Measurements from ENCODE around the gene PBLD. TPM values are rescaled to one million over a fixed set of nuclear protein-coding genes. Genes with fewer than 3 reads are reported as not detected.

PBLD gene
- total RNA-seq, 1 experiment from 2014 or later = 11.7 TPM

- H3K79me2 ChIP-seq (ENCODE audit: low read depth) = no peaks in the 10 kb centered on the region
- POLR2A ChIA-PET (ENCODE audit: unreplicated experiment) = interaction anchor here (0.5 kb wide), 1 partner anchor 20 kb away, joined by 6 read pairs; no protein-coding TSS in a partner anchor
- H3F3A ChIP-seq (ENCODE audit: insufficient read depth, low read depth) = peaks cover 3% of the 10 kb centered on the region; the same call in 1 of the 2 replicates
- H3K27me3 ChIP-seq (ENCODE audit: insufficient read depth, low read depth) = no peaks in the 10 kb centered on the region
- no peak for DNase-seq
- peaks cover 14% of the 10 kb centered on the region; the same call in 1 of the 2 replicates for H3K36me3 ChIP-seq (ENCODE audit: low read depth)
- intact Hi-C loops (cut with micrococcal nuclease; ENCODE audit: unreplicated experiment) = no loop called here
- no peak overlapping the region for H2AFZ ChIP-seq
- no TSS peak for BruUV-seq (replicated peaks)
- no peak overlapping the region for H3K4me3 ChIP-seq
- H3K27ac ChIP-seq = no peak overlapping the region
- no peak overlapping the region for H3K4me2 ChIP-seq
- TF ChIP-seq CTCF (conservative IDR thresholded peaks at IDR 0.05) (no peak), EZH2 (IDR thresholded peaks at IDR 0.05; ENCODE audit: low read depth) (no peak)
- CTCF ChIA-PET = no interaction called here
- no peaks in the 10 kb centered on the region for H3K9me3 ChIP-seq (ENCODE audit: insufficient read depth, low read depth)
- no peaks in the 10 kb centered on the region for H4K20me1 ChIP-seq (ENCODE audit: insufficient read depth)
- H3K9me2 ChIP-seq (ENCODE audit: insufficient read depth) = no peaks in the 10 kb centered on the region
- no peaks in the 10 kb centered on the region for H3K4me1 ChIP-seq (replicated peaks; ENCODE audit: insufficient read depth)
Observed at GRCh38 chr10:68362590-68362989, 29.9 kb upstream of the PBLD start.

- ChIA-PET POLR2A (ENCODE audit: unreplicated experiment) (no interaction called here), CTCF (no interaction called here)
- peaks cover 18% of the 10 kb centered on the region; the same call in 1 of the 2 replicates for H3K36me3 ChIP-seq (ENCODE audit: low read depth)
- no peak for DNase-seq
- H3K9me3 ChIP-seq (ENCODE audit: insufficient read depth, low read depth) = no peaks in the 10 kb centered on the region
- no peak overlapping the region for H3K4me3 ChIP-seq
- no peak overlapping the region for H3K4me2 ChIP-seq
- no peaks in the 10 kb centered on the region for H3K27me3 ChIP-seq (ENCODE audit: insufficient read depth, low read depth)
- no peak overlapping the region for H2AFZ ChIP-seq
- H4K20me1 ChIP-seq (ENCODE audit: insufficient read depth) = no peaks in the 10 kb centered on the region
- H3F3A ChIP-seq (ENCODE audit: insufficient read depth, low read depth) = 0 out of 2 replicates have a peak, but pooled peaks cover 3% of the 10 kb centered on the region
- H3K79me2 ChIP-seq (ENCODE audit: low read depth) = no peaks in the 10 kb centered on the region
- H3K4me1 ChIP-seq (replicated peaks; ENCODE audit: insufficient read depth) = no peaks in the 10 kb centered on the region
- intact Hi-C loops (cut with micrococcal nuclease; ENCODE audit: unreplicated experiment) = no loop called here
- BruUV-seq (replicated peaks) = no TSS peak
- no peaks in the 10 kb centered on the region for H3K9me2 ChIP-seq (ENCODE audit: insufficient read depth)
- TF ChIP-seq EZH2 (IDR thresholded peaks at IDR 0.05; ENCODE audit: low read depth) (no peak), CTCF (conservative IDR thresholded peaks at IDR 0.05) (no peak)
- H3K27ac ChIP-seq = no peak overlapping the region
Observed at GRCh38 chr10:68359189-68359588, 26.5 kb upstream of the PBLD start.

- DNase-seq = no peak
- Histone ChIP-seq H3K36me3 (ENCODE audit: low read depth) (peaks cover 13% of the 10 kb centered on the region), H3K27me3 (ENCODE audit: insufficient read depth, low read depth) (no peaks in the 10 kb centered on the region), H3K4me1 (replicated peaks; ENCODE audit: insufficient read depth) (no peaks in the 10 kb centered on the region), H3K4me3 (no peak overlapping the region), H3K27ac (no peak overlapping the region), H3K9me3 (ENCODE audit: insufficient read depth, low read depth) (no peaks in the 10 kb centered on the region), H4K20me1 (ENCODE audit: insufficient read depth) (no peaks in the 10 kb centered on the region), H3K9me2 (ENCODE audit: insufficient read depth) (no peaks in the 10 kb centered on the region), H3F3A (ENCODE audit: insufficient read depth, low read depth) (peaks cover 8% of the 10 kb centered on the region; the same call in 1 of the 2 replicates), H3K4me2 (no peak overlapping the region), H2AFZ (no peak overlapping the region), H3K79me2 (ENCODE audit: low read depth) (no peaks in the 10 kb centered on the region)
- BruUV-seq (replicated peaks) = no TSS peak
- TF ChIP-seq CTCF (conservative IDR thresholded peaks at IDR 0.05) = no peak
- TF ChIP-seq EZH2 (IDR thresholded peaks at IDR 0.05; ENCODE audit: low read depth) = no peak
- ChIA-PET POLR2A (ENCODE audit: unreplicated experiment) (interaction anchor here (0.6 kb wide), 1 partner anchor 427 kb away, joined by 3 read pairs; no protein-coding TSS in a partner anchor), CTCF (no interaction called here)
- intact Hi-C loops (cut with micrococcal nuclease; ENCODE audit: unreplicated experiment) = no loop called here
Observed at GRCh38 chr10:68353537-68353936, 20.8 kb upstream of the PBLD start.
